HepG2 (cell line): ENCODE results near the gene GATD1. TPM values are rescaled to one million over a fixed set of nuclear protein-coding genes. Genes with fewer than 3 reads are reported as not detected.

Experiments
- HIVEP1 ChIP-seq: sonication (generic); formaldehyde crosslinking; IDR thresholded peaks from 2 replicates; pipeline ENCODE4 v1.4.0; 2020; ENCODE audit warnings: mild to moderate bottlenecking, missing genetic modification reagents
- MYNN ChIP-seq: sonication (generic); formaldehyde crosslinking; IDR thresholded peaks from 2 replicates; pipeline ENCODE4 v1.4.0; 2020; ENCODE audit warnings: mild to moderate bottlenecking, low read depth, missing genetic modification reagents
- POLR2AphosphoS2 ChIP-seq: IDR thresholded peaks from 2 replicates; pipeline ENCODE4 v1.6.1; 2011; ENCODE audit warnings: low read depth, low read length, improper control_type of control experiment
- TRAFD1 ChIP-seq: sonication (generic); formaldehyde crosslinking; IDR thresholded peaks from 2 replicates; pipeline ENCODE4 v1.5.1; 2020; ENCODE audit warnings: missing genetic modification reagents, mild to moderate bottlenecking, borderline replicate concordance
- U2AF1 ChIP-seq: fragments of 200-400 bp; formaldehyde crosslinking; optimal IDR thresholded peaks from 2 replicates; pipeline ENCODE3; 2017; ENCODE audit warnings: mild to moderate bottlenecking, low read depth, low read length
- ZFP62 ChIP-seq: sonication (generic); formaldehyde crosslinking; IDR thresholded peaks from 2 replicates; pipeline ENCODE4 v1.4.0; 2020; ENCODE audit warnings: missing genetic modification reagents
- ZFX ChIP-seq: sonication (generic); formaldehyde crosslinking; IDR thresholded peaks from 2 replicates; pipeline ENCODE4 v1.4.0; 2020; ENCODE audit warnings: mild to moderate bottlenecking, low read depth, missing genetic modification reagents, moderate library complexity
- ZKSCAN1 ChIP-seq: fragments of 150-350 bp; IDR thresholded peaks from 2 replicates; pipeline ENCODE4 v1.6.1; 2014; ENCODE audit warnings: low read length
- ZNF282 ChIP-seq: fragments of 450-650 bp; IDR thresholded peaks from 2 replicates; pipeline ENCODE4 v1.6.1; 2018; ENCODE audit not compliant: partially characterized antibody
- ZNF503 ChIP-seq: sonication (generic); formaldehyde crosslinking; IDR thresholded peaks from 2 replicates; pipeline ENCODE4 v1.4.0; 2020; ENCODE audit warnings: missing genetic modification reagents
- ZNF883 ChIP-seq: sonication (generic); formaldehyde crosslinking; IDR thresholded peaks from 2 replicates; pipeline ENCODE4 v1.5.1; 2020; ENCODE audit warnings: mild to moderate bottlenecking, missing genetic modification reagents; ENCODE audit errors: not compliant biosample characterization
- polyA plus RNA-seq, 8 experiments: library from polyadenylated mRNA; depleted of rRNA in 3 of 8; stranded (reverse) in 7 of 8; unstranded in 1 of 8; fragments of >200 nt; fragmentation: Illumina TruSeq in 4 of 8; extraction: Trizol in 4 of 8; gene quantifications; 2 replicates each; pipeline versions ENCODE4 v1.2.1 to v1.2.3, GENCODE V29; 2011 to 2016; ENCODE audit warnings: low read depth in 4 of 8, missing spikeins in 1 of 8, mixed read lengths in 1 of 8; ENCODE audit not compliant: insufficient read depth in 1 of 8
- total RNA-seq, 5 experiments: library from RNA; depleted of rRNA; stranded (reverse); fragments of >200 nt; fragmentation: Illumina TruSeq; extraction: Trizol; gene quantifications; 2 replicates each; pipeline ENCODE4 v1.2.3, GENCODE V29; 2016; ENCODE audit warnings: low read depth in 1 of 5
- TF ChIP-seq, protein P1 (sequence below): sonication (generic); formaldehyde crosslinking; IDR thresholded peaks from 2 replicates; pipeline ENCODE4 v1.5.1; 2020; ENCODE audit warnings: missing genetic modification reagents, mild to moderate bottlenecking, borderline replicate concordance

GATD1 gene
- total and polyA plus RNA-seq, 2 of the 13 experiments (the other 11 are each of a cell fraction or from before 2014, with no cell fraction given) = 31.3 to 60.5 TPM

- TF ChIP-seq ZNF503 (CRISPR knock-in tag) = 0 out of 2 replicates have a peak, but pooled peaks have one; percentile 0
- TF ChIP-seq TRAFD1 (CRISPR knock-in tag) = no peak
- no peak for TF ChIP-seq ZNF883 (CRISPR knock-in tag)
- TF ChIP-seq U2AF1 = no peak
- no peak for TF ChIP-seq ZKSCAN1
- TF ChIP-seq POLR2AphosphoS2 = peak; percentile 6; the same call in 1 of the 2 replicates
- TF ChIP-seq, protein P1, sequence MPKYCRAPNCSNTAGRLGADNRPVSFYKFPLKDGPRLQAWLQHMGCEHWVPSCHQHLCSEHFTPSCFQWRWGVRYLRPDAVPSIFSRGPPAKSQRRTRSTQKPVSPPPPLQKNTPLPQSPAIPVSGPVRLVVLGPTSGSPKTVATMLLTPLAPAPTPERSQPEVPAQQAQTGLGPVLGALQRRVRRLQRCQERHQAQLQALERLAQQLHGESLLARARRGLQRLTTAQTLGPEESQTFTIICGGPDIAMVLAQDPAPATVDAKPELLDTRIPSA (CRISPR knock-in tag) = no peak
- no peak for TF ChIP-seq MYNN (CRISPR knock-in tag)
- TF ChIP-seq HIVEP1 (CRISPR knock-in tag) = no peak
- no peak for TF ChIP-seq ZNF282
- no peak for TF ChIP-seq ZFP62
- TF ChIP-seq ZFX (CRISPR knock-in tag) = no peak
Observed at GRCh38 chr11:825366-826226, 48.3 kb upstream of the GATD1 start (continued).
